GM18873 (cell line): ENCODE measurements around the gene NUDT6.

Experiments used
- ATAC-seq: cut with Tn5 transposase; IDR thresholded peaks from one replicate; pipeline ENCODE4 v1.9.1; 2021; ENCODE audit warnings: mild to moderate bottlenecking, moderate library complexity, moderate number of reproducible peaks; ENCODE audit not compliant: unreplicated experiment, low FRiP score

The NUDT6 gene

DNA sequence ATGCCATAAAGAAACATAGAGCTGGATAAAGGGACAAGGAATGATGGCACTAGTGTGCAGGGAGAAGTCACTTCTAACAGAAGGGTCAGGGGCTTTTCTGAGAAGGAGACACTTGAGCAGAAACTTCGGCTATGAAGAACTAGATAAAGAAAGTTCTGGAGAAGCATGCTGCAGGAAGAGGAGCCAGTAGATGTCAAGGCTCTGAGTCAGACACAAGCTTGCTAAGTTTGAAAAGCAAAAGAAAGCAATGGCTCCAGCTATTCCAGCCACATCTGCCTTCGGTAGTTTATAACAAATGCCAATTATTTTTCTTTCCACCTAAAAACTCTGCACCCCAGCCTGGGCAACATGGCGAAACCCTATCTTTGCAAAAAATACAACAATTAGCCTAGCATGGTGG, 7.5 kb downstream of the NUDT6 start:
- no peak for ATAC-seq

DNA sequence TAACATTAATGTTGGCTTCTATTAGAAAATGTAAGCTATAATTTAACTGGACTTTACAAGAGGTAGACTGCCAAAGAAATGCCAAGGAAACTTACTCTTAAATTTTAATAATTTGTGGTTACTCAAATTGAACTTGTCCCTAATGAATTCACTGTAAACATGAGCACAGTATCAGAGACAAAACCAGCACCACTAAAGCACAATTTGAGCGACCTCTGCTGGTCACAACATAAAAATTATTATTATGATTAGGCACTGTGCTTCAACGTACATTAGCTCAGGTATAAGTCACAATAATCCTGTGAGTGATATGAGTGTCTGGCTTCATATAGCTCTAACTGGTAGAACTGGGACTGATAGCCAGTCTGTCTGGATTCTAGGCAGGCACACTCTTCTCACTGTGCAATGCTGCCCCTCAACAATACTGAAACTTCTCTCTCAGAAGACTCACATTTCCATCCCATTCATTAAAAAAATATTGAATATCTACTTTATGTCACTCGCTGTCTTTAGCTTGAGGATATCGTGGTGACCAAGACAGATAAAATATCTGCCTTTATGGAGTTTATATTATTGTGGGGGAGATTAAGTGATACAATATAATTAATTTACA, 8.0 kb downstream of the NUDT6 start:
- peak; percentile 83 for ATAC-seq

- ATAC-seq = no peak
Observed at GRCh38 chr4:122912810-122913575, 9.4 kb downstream of the NUDT6 start.

- no peak for ATAC-seq
Observed at GRCh38 chr4:122911588-122911987, 10.8 kb downstream of the NUDT6 start.

DNA sequence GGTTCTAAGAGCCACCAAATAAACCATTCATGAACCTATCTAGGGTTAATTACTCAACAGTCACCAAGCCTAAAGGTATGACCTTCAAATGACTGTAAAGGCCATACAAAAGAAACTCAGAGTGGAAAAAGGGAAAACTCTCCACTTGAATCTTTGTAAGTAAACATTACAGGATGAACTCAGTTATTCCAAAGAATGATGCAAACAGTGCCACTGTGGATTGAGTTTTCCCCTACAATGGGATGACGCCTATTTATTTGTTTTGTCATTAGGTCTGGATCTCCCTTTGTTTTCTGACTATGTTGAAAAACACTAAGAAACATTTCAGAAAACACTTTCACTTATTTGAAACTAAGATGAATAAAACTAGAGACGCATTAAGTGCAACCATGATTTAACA, 12.7 kb downstream of the NUDT6 start:
- ATAC-seq = no peak

DNA sequence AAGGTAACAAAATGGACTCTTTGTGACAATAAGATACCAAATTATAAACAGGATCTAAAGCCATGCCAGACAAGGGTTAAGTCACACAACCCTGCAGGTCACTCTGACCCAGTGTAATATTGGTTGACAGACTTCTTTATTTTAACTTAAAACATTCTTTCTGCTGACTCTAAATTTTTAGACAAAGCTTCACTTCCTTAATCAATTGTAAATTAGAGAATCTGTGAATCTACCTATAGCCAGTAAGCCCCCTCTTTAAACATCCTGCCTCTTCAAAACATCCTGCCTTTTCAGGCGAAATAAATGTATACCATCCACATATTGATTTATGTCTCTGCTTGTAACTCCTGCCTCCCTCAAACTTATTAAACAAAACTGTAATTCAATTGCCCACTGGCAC, 14.2 kb downstream of the NUDT6 start:
- no peak for ATAC-seq

- ATAC-seq = no peak
Observed at GRCh38 chr4:122906859-122907305, 15.5 kb downstream of the NUDT6 start.

GRCh38 chr4:122903766-122904288, 18.6 kb downstream of the NUDT6 start:
- ATAC-seq = no peak

DNA sequence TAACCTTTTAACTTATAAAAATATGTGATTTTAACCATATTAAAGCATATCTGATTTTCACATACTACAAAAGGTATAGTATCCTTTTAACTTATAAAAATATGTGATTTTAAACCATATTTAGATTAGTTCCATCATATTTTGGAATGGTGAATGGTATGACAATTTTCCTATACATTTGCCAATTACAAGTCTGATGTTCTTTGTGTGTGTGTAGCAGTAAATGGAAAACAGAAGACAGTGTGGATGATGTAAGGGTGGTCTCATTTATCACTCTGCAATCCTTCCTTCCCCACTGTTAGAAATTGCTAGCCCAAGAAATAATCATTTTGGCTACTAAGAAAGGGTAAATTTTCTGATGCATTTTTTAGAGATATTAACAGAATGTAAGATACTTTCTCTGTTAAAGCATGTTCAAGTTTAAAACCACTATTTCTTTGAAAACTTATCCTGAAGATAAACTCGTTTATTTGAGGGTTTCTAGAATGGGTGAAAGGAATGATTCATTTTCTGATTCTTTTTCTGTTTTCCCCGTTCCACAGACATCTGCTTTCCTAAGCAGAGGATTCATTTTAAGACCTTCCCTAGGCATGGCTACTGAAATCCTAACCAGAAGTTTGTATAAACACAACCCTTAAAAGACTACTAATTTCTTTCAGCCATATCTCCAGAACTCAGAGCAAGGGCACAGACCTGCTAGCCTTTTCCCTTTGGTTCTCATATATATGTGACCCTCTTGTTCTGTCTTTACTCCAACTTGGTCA, 21.0 kb downstream of the NUDT6 start:
- no peak for ATAC-seq

- no peak for ATAC-seq
Observed at GRCh38 chr4:122900314-122900713, 22.1 kb downstream of the NUDT6 start.

- ATAC-seq = no peak
Observed at GRCh38 chr4:122899682-122900081, 22.7 kb downstream of the NUDT6 start.

GRCh38 chr4:122898370-122899150, 23.8 kb downstream of the NUDT6 start:
- ATAC-seq = no peak

- no peak for ATAC-seq
Observed at GRCh38 chr4:122896270-122896669, 26.1 kb downstream of the NUDT6 start.

GRCh38 chr4:122895336-122895995, 26.9 kb downstream of the NUDT6 start:
- ATAC-seq = no peak

DNA sequence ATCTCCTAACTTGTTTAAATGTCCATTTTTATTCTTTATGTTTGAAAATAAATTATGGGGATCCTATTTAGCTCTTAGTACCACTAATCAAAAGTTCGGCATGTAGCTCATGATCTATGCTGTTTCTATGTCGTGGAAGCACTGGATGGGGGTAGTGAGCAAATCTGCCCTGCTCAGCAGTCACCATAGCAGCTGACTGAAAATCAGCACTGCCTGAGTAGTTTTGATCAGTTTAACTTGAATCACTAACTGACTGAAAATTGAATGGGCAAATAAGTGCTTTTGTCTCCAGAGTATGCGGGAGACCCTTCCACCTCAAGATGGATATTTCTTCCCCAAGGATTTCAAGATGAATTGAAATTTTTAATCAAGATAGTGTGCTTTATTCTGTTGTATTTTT, 27.6 kb downstream of the NUDT6 start:
- ATAC-seq = no peak

DNA sequence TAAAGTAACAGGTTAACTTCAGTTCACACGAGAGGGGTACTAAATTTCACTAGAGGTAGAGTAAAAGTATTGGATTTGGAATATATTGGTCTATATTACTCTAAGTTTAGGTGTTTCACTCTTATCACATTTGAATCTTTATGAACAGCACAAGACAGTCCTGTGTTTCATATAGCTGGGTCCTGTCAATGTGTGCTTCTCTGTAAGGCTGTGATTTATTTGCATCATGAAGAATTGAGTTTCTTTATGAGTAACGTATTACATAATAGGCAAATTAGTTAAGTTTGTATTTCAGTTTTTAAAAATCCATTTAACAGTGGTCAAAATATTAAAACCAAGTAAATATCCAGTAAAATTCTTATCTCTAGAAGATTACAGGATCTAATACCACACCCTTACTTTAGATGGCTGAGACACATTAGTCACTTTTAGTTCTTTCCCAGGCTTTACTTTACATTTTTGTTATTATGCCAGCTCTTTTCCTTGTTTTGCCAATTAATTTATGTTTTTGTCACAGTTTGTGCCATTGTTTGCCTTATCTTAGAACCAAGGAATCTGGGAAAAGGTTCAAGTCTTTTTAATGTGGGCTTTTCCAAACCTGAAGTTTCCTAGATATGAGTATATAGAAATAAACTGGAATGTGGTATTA, 32.1 kb downstream of the NUDT6 start:
- peak; percentile 63 for ATAC-seq

- ATAC-seq = peak; percentile 8
Observed at GRCh38 chr4:122889726-122890125, 32.7 kb downstream of the NUDT6 start.

DNA sequence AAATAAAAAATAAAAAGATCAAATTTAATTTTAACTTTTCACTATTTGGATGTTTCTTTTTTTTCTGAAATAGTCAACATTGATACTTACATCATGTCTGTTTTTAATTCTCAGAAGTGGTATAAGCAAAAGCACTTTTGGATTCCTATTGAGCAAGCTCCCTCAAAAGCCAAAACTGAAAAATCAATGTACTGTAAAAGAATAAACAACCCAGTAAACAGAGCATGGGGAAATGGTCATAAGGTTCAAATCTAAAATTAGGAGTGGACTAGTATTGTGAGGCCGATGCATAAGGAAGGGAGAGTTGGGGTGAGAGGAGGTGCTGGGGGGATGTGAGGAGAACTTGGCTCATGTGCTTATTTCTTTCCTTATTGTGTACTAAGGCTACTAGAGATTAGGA, 37.9 kb downstream of the NUDT6 start:
- no peak for ATAC-seq
